A549 (cell line): ENCODE measurements around the gene IGSF1. TPM values are rescaled to one million over a fixed set of nuclear protein-coding genes. Genes with fewer than 3 reads are reported as not detected.

Experiments
- ATAC-seq, 2 experiments: fragments of 200-7000 bp in 1 of 2; fragments of >200 bp in 1 of 2; cut with Nextera tagmentation in 1 of 2; cut with Tn5 transposase in 1 of 2; 3 replicates each; pipeline versions ENCODE4 v1.8.0 to v1.9.1; 2018 to 2020; ENCODE audit warnings: mild to moderate bottlenecking in 1 of 2, moderate library complexity in 1 of 2
- CTCF ChIA-PET: fragments of 300-600 bp; sonication (Branson Sonifier 250); formaldehyde crosslinking; extraction: SDS; loops from one replicate; lab custom pipeline; 2021; ENCODE audit warnings: antibody characterized with exemption, inconsistent platforms; lab: Yijun Ruan, JAX
- POLR2A ChIA-PET: fragments of 350-600 bp; formaldehyde crosslinking; extraction: SDS; loops from one replicate; lab custom pipeline; 2021; ENCODE audit warnings: antibody characterized with exemption, inconsistent platforms; lab: Yijun Ruan, JAX
- DNase-seq, 2 experiments: peaks; one replicate each; pipeline versions ENCODE4 v3.0.0 to v3.0.0-alpha.2; 2011 to 2016; ENCODE audit warnings: low read depth in 1 of 2, low spot score in 1 of 2
- FAIRE-seq: peaks from 2 replicates; lab custom pipeline; 2011; peaks lifted over from hg19 to GRCh38; lab: Jason Lieb, UNC
- H3K27ac ChIP-seq, 2 experiments: fragments of >200 bp; sonication (Bioruptor Twin); formaldehyde crosslinking; 3 replicates each; pipeline ENCODE4 v1.5.1; 2016 to 2017
- H3K4me1 ChIP-seq: fragments of >200 bp; sonication (Bioruptor Twin); formaldehyde crosslinking; 3 replicates; pipeline ENCODE4 v1.6.1; 2016
- H3K4me2 ChIP-seq: fragments of >200 bp; sonication (Bioruptor Twin); formaldehyde crosslinking; 3 replicates; pipeline ENCODE4 v1.6.1; 2016
- H3K4me3 ChIP-seq: fragments of >200 bp; sonication (Bioruptor Twin); formaldehyde crosslinking; 3 replicates; pipeline ENCODE4 v1.5.1; 2016
- H3K9me3 ChIP-seq: fragments of >200 bp; sonication (Bioruptor Twin); formaldehyde crosslinking; 3 replicates; pipeline ENCODE4 v1.6.1; 2016
- ATOH8 ChIP-seq: fragments of 250-450 bp; sonication (Bioruptor Pico); IDR thresholded peaks from 2 replicates; pipeline ENCODE4 v1.5.0; 2020; ENCODE audit warnings: low read depth, mild to moderate bottlenecking, moderate library complexity
- BCL3 ChIP-seq: fragments of >200 bp; sonication (Bioruptor Twin); formaldehyde crosslinking; IDR thresholded peaks from 3 replicates; pipeline ENCODE4 v1.6.1; 2016
- CBX2 ChIP-seq: fragments of 200-600 bp; sonication (generic); IDR thresholded peaks from 2 replicates; pipeline ENCODE4 v1.6.1; 2016; ENCODE audit warnings: low read depth, mild to moderate bottlenecking, borderline replicate concordance
- CTCF ChIP-seq: fragments of >200 bp; sonication (Bioruptor Twin); formaldehyde crosslinking; IDR thresholded peaks from 3 replicates; pipeline ENCODE4 v1.5.1; 2016
- E2F6 ChIP-seq: IDR thresholded peaks from 2 replicates; pipeline ENCODE4 v1.6.1; 2012; ENCODE audit warnings: low read depth, borderline replicate concordance
- EHF ChIP-seq: fragments of 250-450 bp; sonication (Bioruptor Pico); IDR thresholded peaks from 2 replicates; pipeline ENCODE4 v1.5.0; 2020; ENCODE audit warnings: mild to moderate bottlenecking
- EHMT2 ChIP-seq: fragments of 200-600 bp; sonication (generic); IDR thresholded peaks from 2 replicates; pipeline ENCODE4 v1.6.1; 2016; ENCODE audit warnings: antibody characterized with exemption, low read depth, mild to moderate bottlenecking, moderate library complexity
- ELK1 ChIP-seq: fragments of 150-350 bp; IDR thresholded peaks from 2 replicates; pipeline ENCODE4 v1.6.1; 2014; ENCODE audit warnings: low read depth, mild to moderate bottlenecking, low read length
- EP300 ChIP-seq, 2 experiments: fragments of >200 bp; sonication (Bioruptor Twin); formaldehyde crosslinking; IDR thresholded peaks; 2 replicates in 1 of 2; 3 replicates in 1 of 2; pipeline ENCODE4 v1.6.1; 2016 to 2017
- FOSL2 ChIP-seq, 2 experiments: fragments of 450-650 bp in 1 of 2; fragments of >200 bp in 1 of 2; sonication (Bioruptor Twin) in 1 of 2; formaldehyde crosslinking; IDR thresholded peaks; 2 replicates each; pipeline versions ENCODE4 v1.5.0 to v1.6.1; 2016 to 2020; ENCODE audit warnings: mild to moderate bottlenecking in 1 of 2, moderate library complexity in 1 of 2
- FOXS1 ChIP-seq: fragments of 250-450 bp; sonication (Bioruptor Pico); IDR thresholded peaks from 2 replicates; pipeline ENCODE4 v1.5.0; 2020; ENCODE audit warnings: mild to moderate bottlenecking, moderate library complexity
- GATA3 ChIP-seq: IDR thresholded peaks from 2 replicates; pipeline ENCODE4 v1.6.1; 2012; ENCODE audit warnings: borderline replicate concordance
- HDAC2 ChIP-seq: fragments of 200-600 bp; sonication (generic); IDR thresholded peaks from 2 replicates; pipeline ENCODE4 v1.6.1; 2016
- HEYL ChIP-seq: fragments of 250-450 bp; sonication (Bioruptor Pico); IDR thresholded peaks from 2 replicates; pipeline ENCODE4 v1.8.0; 2021; ENCODE audit warnings: mild to moderate bottlenecking, moderate library complexity
- HMGXB4 ChIP-seq: fragments of 250-450 bp; sonication (Bioruptor Pico); IDR thresholded peaks from 2 replicates; pipeline ENCODE4 v1.5.0; 2021; ENCODE audit warnings: mild to moderate bottlenecking, moderate library complexity, borderline replicate concordance
- HOXA7 ChIP-seq: fragments of 250-450 bp; sonication (Bioruptor Pico); IDR thresholded peaks from 2 replicates; pipeline ENCODE4 v1.5.0; 2020; ENCODE audit warnings: mild to moderate bottlenecking, moderate library complexity
- HOXB5 ChIP-seq: fragments of 250-450 bp; sonication (Bioruptor Pico); IDR thresholded peaks from 2 replicates; pipeline ENCODE4 v1.5.0; 2020; ENCODE audit warnings: mild to moderate bottlenecking, moderate library complexity
- MAX ChIP-seq: IDR thresholded peaks from 2 replicates; pipeline ENCODE4 v1.6.1; 2012
- PHF8 ChIP-seq: fragments of 200-600 bp; sonication (generic); IDR thresholded peaks from 2 replicates; pipeline ENCODE4 v1.6.1; 2016; ENCODE audit warnings: low read depth, mild to moderate bottlenecking, antibody characterized with exemption, moderate library complexity, borderline replicate concordance
- POLR2A ChIP-seq: IDR thresholded peaks from 2 replicates; pipeline ENCODE4 v1.6.1; 2012; ENCODE audit warnings: mild to moderate bottlenecking, low read length
- RAD21 ChIP-seq, 2 experiments: fragments of >200 bp in 1 of 2; sonication (Bioruptor Twin) in 1 of 2; formaldehyde crosslinking in 1 of 2; IDR thresholded peaks in 1 of 2; conservative IDR thresholded peaks in 1 of 2; 2 replicates in 1 of 2; 3 replicates in 1 of 2; pipeline ENCODE4 v1.6.1; 2012 to 2018; ENCODE audit warnings: inconsistent platforms in 1 of 2
- RARB ChIP-seq: fragments of 250-450 bp; sonication (Bioruptor Pico); IDR thresholded peaks from 2 replicates; pipeline ENCODE4 v1.8.0; 2021; ENCODE audit warnings: mild to moderate bottlenecking, moderate library complexity
- RNF2 ChIP-seq: fragments of 200-600 bp; sonication (generic); IDR thresholded peaks from 2 replicates; pipeline ENCODE4 v1.6.1; 2016; ENCODE audit warnings: low read depth, mild to moderate bottlenecking, antibody characterized with exemption, moderate library complexity, borderline replicate concordance
- SMC3 ChIP-seq: fragments of >200 bp; sonication (Bioruptor Twin); formaldehyde crosslinking; IDR thresholded peaks from 3 replicates; pipeline ENCODE4 v1.6.1; 2018; ENCODE audit warnings: inconsistent platforms
- SREBF2 ChIP-seq: fragments of 450-650 bp; IDR thresholded peaks from 2 replicates; pipeline ENCODE4 v1.6.1; 2014; ENCODE audit warnings: mild to moderate bottlenecking, moderate library complexity
- WGBS: methylation state at CpG from one replicate; pipeline ENCODE4 v1.1.6; 2017; ENCODE audit errors: missing lambda C conversion rate; 5-methylcytosine and 5-hydroxymethylcytosine counted together
- polyA plus RNA-seq, 4 experiments: library from polyadenylated mRNA; depleted of rRNA in 3 of 4; stranded (reverse); fragments of >200 nt; fragmentation: RNase III in 1 of 4; extraction: RNeasy Plus Mini Kit Qiagen cat#74134 plus additional on column Dnase treatment in 1 of 4; gene quantifications; 2 replicates in 3 of 4; 3 replicates in 1 of 4; pipeline ENCODE4 v1.2.3, GENCODE V29; 2011 to 2017

Gene IGSF1
- polyA plus RNA-seq, 2 of the 4 experiments (the other 2 are of a cell fraction), result 0.50 to 1.9 TPM

GRCh38 chrX:131264053-131264452, 25.1 kb downstream of the IGSF1 start:
- ATAC-seq, result no peak
- 16% methylated on average over 2 of the region's 2 CpGs for WGBS

GRCh38 chrX:131262738-131263679, 26.1 kb downstream of the IGSF1 start:
- H3K9me3 ChIP-seq, result no peaks in the 10 kb centered on the region
- ATAC-seq (peak; percentile 85 to 93), FAIRE-seq (peak; percentile 93), DNase-seq (peak; percentile 37 to 51)
- no peak overlapping the region for H3K4me3 ChIP-seq
- H3K4me2 ChIP-seq, result no peak overlapping the region
- H3K4me1 ChIP-seq, result no peaks in the 10 kb centered on the region
- CTCF ChIA-PET, result interaction anchor here (0.7 to 3.8 kb wide), 16 partner anchors 8 to 602 kb away, joined by 3 to 22 read pairs (median 4); no protein-coding TSS in a partner anchor
- POLR2A ChIA-PET, result no interaction called here
- 42% methylated on average over 13 of the region's 13 CpGs for WGBS
- H3K27ac ChIP-seq, result no peak overlapping the region
- TF ChIP-seq CTCF (peak; percentile 59), RAD21 (conservative IDR thresholded peaks at IDR 0.05 in 1 of 2, IDR thresholded peaks at IDR 0.05 in 1 of 2) (peak; percentile 64 to 65), CBX2 (no peak), MAX (no peak), HMGXB4 (CRISPR knock-in tag) (no peak), PHF8 (no peak), E2F6 (no peak), SMC3 (peak; percentile 72), HOXA7 (CRISPR knock-in tag) (no peak), HDAC2 (no peak), FOSL2 (IDR thresholded peaks at IDR 0.05) (no peak), FOSL2 (CRISPR knock-in tag; IDR thresholded peaks at IDR 0.05) (no peak), FOXS1 (CRISPR knock-in tag) (no peak), POLR2A (no peak), GATA3 (no peak), SREBF2 (no peak), RNF2 (no peak), ELK1 (no peak), EP300 (IDR thresholded peaks at IDR 0.05) (no peak), ATOH8 (CRISPR knock-in tag) (no peak), EHF (CRISPR knock-in tag) (no peak), HOXB5 (CRISPR knock-in tag) (no peak), RARB (no peak)

More at GRCh38 chrX:131264053-131264452, 25.1 kb downstream of the IGSF1 start:
- ChIA-PET POLR2A (no interaction called here), CTCF (interaction anchor here (1.1 to 3.8 kb wide), 9 partner anchors 8 to 412 kb away, joined by 3 to 22 read pairs (median 4); no protein-coding TSS in a partner anchor)
- no peak overlapping the region for H3K4me3 ChIP-seq
- H3K4me2 ChIP-seq, result no peak overlapping the region
- no peaks in the 10 kb centered on the region for H3K9me3 ChIP-seq
- no peak for TF ChIP-seq BCL3
- TF ChIP-seq EP300 (IDR thresholded peaks at IDR 0.05), result no peak
- TF ChIP-seq HEYL, result no peak
- no peak for TF ChIP-seq EHMT2
- no peak for TF ChIP-seq RAD21 (conservative IDR thresholded peaks at IDR 0.05 in 1 of 2, IDR thresholded peaks at IDR 0.05 in 1 of 2)
- H3K4me1 ChIP-seq, result no peaks in the 10 kb centered on the region
- no peak for DNase-seq
- FAIRE-seq, result no peak
- H3K27ac ChIP-seq, result no peak overlapping the region
